Endometrium (tissue), 2 donors: ENCODE results near the gene PTGFRN.

Experiments
- FAIRE-seq: peaks from 2 replicates; lab custom pipeline; 2012; peaks lifted over from hg19 to GRCh38; lab: Jason Lieb, UNC
- donor health status: control.
- donor health status: control.

PTGFRN gene

GRCh38 chr1:117003223-117003875 lies 93.6 kb downstream of the PTGFRN start:
- no peak for FAIRE-seq

- no peak for FAIRE-seq
These were observed 98.0 kb downstream of the PTGFRN start for GRCh38 chr1:117007719-117008013.

GRCh38 chr1:117008656-117009055 lies 98.9 kb downstream of the PTGFRN start:
- no peak for FAIRE-seq

GRCh38 chr1:117009132-117009531 lies 99.4 kb downstream of the PTGFRN start:
- no peak for FAIRE-seq

GRCh38 chr1:117010310-117010969 lies 100.7 kb downstream of the PTGFRN start:
- no peak for FAIRE-seq

- no peak for FAIRE-seq
These were observed 101.6 kb downstream of the PTGFRN start for GRCh38 chr1:117011334-117011733.

GRCh38 chr1:117013309-117013858 lies 103.7 kb downstream of the PTGFRN start:
- FAIRE-seq, result no peak

- FAIRE-seq, result no peak
These were observed 104.5 kb downstream of the PTGFRN start for GRCh38 chr1:117014209-117014608.

- FAIRE-seq, result no peak
These were observed 106.0 kb downstream of the PTGFRN start for GRCh38 chr1:117015724-117016123.

GRCh38 chr1:117017062-117017461 lies 107.3 kb downstream of the PTGFRN start:
- no peak for FAIRE-seq

- FAIRE-seq, result no peak
These were observed 107.9 kb downstream of the PTGFRN start for GRCh38 chr1:117017648-117018047.

- FAIRE-seq, result no peak
These were observed 110.9 kb downstream of the PTGFRN start for GRCh38 chr1:117020526-117021156.

- FAIRE-seq, result no peak
These were observed 112.4 kb downstream of the PTGFRN start for GRCh38 chr1:117022114-117022513.

GRCh38 chr1:117025568-117025967 lies 115.9 kb downstream of the PTGFRN start:
- no peak for FAIRE-seq

GRCh38 chr1:117026361-117026760 lies 116.6 kb downstream of the PTGFRN start:
- FAIRE-seq, result no peak

- no peak for FAIRE-seq
These were observed 120.0 kb downstream of the PTGFRN start for GRCh38 chr1:117029685-117030084.

GRCh38 chr1:117030271-117030877 lies 120.7 kb downstream of the PTGFRN start:
- no peak for FAIRE-seq

- no peak for FAIRE-seq
These were observed 122.5 kb downstream of the PTGFRN start for GRCh38 chr1:117032266-117032665.

- no peak for FAIRE-seq
These were observed 123.2 kb downstream of the PTGFRN start for GRCh38 chr1:117032681-117033539.

GRCh38 chr1:117033772-117034171 lies 124.1 kb downstream of the PTGFRN start:
- FAIRE-seq, result no peak

GRCh38 chr1:117034791-117035290 lies 125.1 kb downstream of the PTGFRN start:
- FAIRE-seq, result no peak

- no peak for FAIRE-seq
These were observed 126.3 kb downstream of the PTGFRN start for GRCh38 chr1:117036018-117036461.
